Hepatocyte (in vitro differentiated cells): ENCODE data around the gene BICD1. TPM values are rescaled to one million over a fixed set of nuclear protein-coding genes. Genes with fewer than 3 reads are reported as not detected.

Source experiments
- DNase-seq: peaks from one replicate; pipeline ENCODE4 v3.0.0-alpha.2; 2016; ENCODE audit warnings: low spot score
- H2AFZ ChIP-seq: fragments of 200-600 bp; sonication (generic); 2 replicates; pipeline ENCODE4 v1.6.0; 2016; ENCODE audit warnings: antibody characterized with exemption, mild to moderate bottlenecking
- H3K27ac ChIP-seq: fragments of 200-600 bp; sonication (generic); 2 replicates; pipeline ENCODE4 v1.5.1; 2016; ENCODE audit warnings: mild to moderate bottlenecking
- H3K27me3 ChIP-seq: fragments of 200-600 bp; sonication (generic); 2 replicates; pipeline ENCODE4 v1.6.1; 2016
- H3K36me3 ChIP-seq: fragments of 200-600 bp; sonication (generic); replicated peaks from 2 replicates; pipeline ENCODE4 v1.5.1; 2016; ENCODE audit warnings: low read depth; ENCODE audit not compliant: insufficient read depth
- H3K4me1 ChIP-seq: fragments of 200-600 bp; sonication (generic); 2 replicates; pipeline ENCODE4 v1.5.1; 2016; ENCODE audit warnings: mild to moderate bottlenecking, moderate library complexity; ENCODE audit not compliant: insufficient read depth
- H3K4me2 ChIP-seq: fragments of 200-600 bp; sonication (generic); 2 replicates; pipeline ENCODE4 v1.6.0; 2016
- H3K4me3 ChIP-seq: fragments of 200-600 bp; sonication (generic); 2 replicates; pipeline ENCODE4 v1.5.1; 2016; ENCODE audit warnings: mild to moderate bottlenecking
- H3K79me2 ChIP-seq: fragments of 200-600 bp; sonication (generic); 2 replicates; pipeline ENCODE4 v1.6.0; 2017; ENCODE audit warnings: mild to moderate bottlenecking
- H3K9me2 ChIP-seq: fragments of 200-600 bp; sonication (generic); replicated peaks from 2 replicates; pipeline ENCODE4 v1.6.0; 2017; ENCODE audit warnings: mild to moderate bottlenecking; ENCODE audit not compliant: insufficient read depth
- H3K9me3 ChIP-seq: fragments of 200-600 bp; sonication (generic); 2 replicates; pipeline ENCODE4 v1.5.1; 2016; ENCODE audit warnings: low read depth, mild to moderate bottlenecking
- H4K20me1 ChIP-seq: fragments of 200-600 bp; sonication (generic); 2 replicates; pipeline ENCODE4 v1.6.0; 2016; ENCODE audit warnings: mild to moderate bottlenecking; ENCODE audit not compliant: insufficient read depth, poor library complexity, severe bottlenecking
- EZH2 ChIP-seq: fragments of 200-600 bp; sonication (generic); IDR thresholded peaks from 2 replicates; pipeline ENCODE4 v1.6.1; 2016; ENCODE audit warnings: antibody characterized with exemption, mild to moderate bottlenecking, borderline replicate concordance
- EZH2phosphoT487 ChIP-seq: fragments of 200-600 bp; sonication (generic); IDR thresholded peaks from one replicate; pipeline ENCODE4 v1.6.1; 2018; ENCODE audit warnings: antibody characterized with exemption, mild to moderate bottlenecking, low read depth, moderate library complexity; ENCODE audit not compliant: unreplicated experiment, severe bottlenecking
- WGBS: methylation state at CpG from one replicate; pipeline ENCODE4 v1.1.6; 2016; ENCODE audit warnings: low lambda C conversion rate; ENCODE audit errors: missing lambda C conversion rate; 5-methylcytosine and 5-hydroxymethylcytosine counted together
- polyA plus RNA-seq: library from polyadenylated mRNA; unstranded; fragments of >200 nt; fragmentation: Nextera tagmentation; extraction: Ambion mirVana; gene quantifications from 2 replicates; pipeline ENCODE4 v1.2.1, GENCODE V29; 2016
- total RNA-seq: library from RNA; depleted of rRNA; stranded (reverse); fragments of >200 nt; gene quantifications from 2 replicates; pipeline ENCODE4 v1.2.3, GENCODE V29; 2014
- TF ChIP-seq, protein P1 (sequence below): fragments of 200-600 bp; sonication (generic); IDR thresholded peaks from 2 replicates; pipeline ENCODE4 v1.5.1; 2016; ENCODE audit warnings: antibody characterized with exemption, mild to moderate bottlenecking; ENCODE audit not compliant: poor library complexity

The BICD1 gene
- total and polyA plus RNA-seq, 2 experiments from 2014 or later = 19.7 to 23.6 TPM

DNA sequence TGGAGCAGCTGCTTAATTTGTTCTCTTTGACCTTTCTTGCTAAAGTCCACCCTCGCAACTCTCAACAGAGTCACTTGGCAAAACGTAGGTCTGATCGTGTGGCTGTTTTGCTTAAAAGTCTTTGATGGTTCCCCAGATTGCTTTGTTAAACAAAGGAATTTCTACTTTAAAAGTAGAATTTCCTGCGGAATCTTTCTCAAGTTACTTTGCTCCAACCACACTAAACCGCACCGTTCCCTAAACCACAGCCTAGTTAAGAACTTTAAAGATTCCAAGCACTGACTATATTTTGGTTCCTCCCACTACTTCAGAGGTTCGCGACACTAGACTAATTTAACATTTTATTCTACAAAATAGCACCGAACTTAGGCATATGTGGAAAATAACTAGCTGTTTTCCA lies 177.9 kb downstream of the BICD1 start:
- TF ChIP-seq EZH2phosphoT487 = no peak
- Histone ChIP-seq H3K36me3 (no peaks in the 10 kb centered on the region), H2AFZ (peak overlapping the region; percentile 9), H3K9me3 (no peaks in the 10 kb centered on the region), H3K4me2 (peak overlapping the region; percentile 25), H3K4me1 (peaks cover 7% of the 10 kb centered on the region), H3K27ac (peak overlapping the region; percentile 47), H3K27me3 (no peaks in the 10 kb centered on the region), H3K4me3 (no peak overlapping the region), H4K20me1 (no peaks in the 10 kb centered on the region), H3K9me2 (no peaks in the 10 kb centered on the region), H3K79me2 (peaks cover 14% of the 10 kb centered on the region)
- WGBS = 51% methylated on average over 9 of the region's 9 CpGs
- DNase-seq = no peak

GRCh38 chr12:32285021-32285420 lies 178.4 kb downstream of the BICD1 start:
- H4K20me1 ChIP-seq = no peaks in the 10 kb centered on the region
- no peaks in the 10 kb centered on the region for H3K9me3 ChIP-seq
- no peak for DNase-seq
- 28% methylated on average over 2 of the region's 2 CpGs for WGBS
- H3K4me1 ChIP-seq = peaks cover 7% of the 10 kb centered on the region
- H3K27me3 ChIP-seq = no peaks in the 10 kb centered on the region
- no peak overlapping the region for H3K4me3 ChIP-seq
- TF ChIP-seq EZH2phosphoT487 (no peak), EZH2 (no peak)
- TF ChIP-seq, protein P1, sequence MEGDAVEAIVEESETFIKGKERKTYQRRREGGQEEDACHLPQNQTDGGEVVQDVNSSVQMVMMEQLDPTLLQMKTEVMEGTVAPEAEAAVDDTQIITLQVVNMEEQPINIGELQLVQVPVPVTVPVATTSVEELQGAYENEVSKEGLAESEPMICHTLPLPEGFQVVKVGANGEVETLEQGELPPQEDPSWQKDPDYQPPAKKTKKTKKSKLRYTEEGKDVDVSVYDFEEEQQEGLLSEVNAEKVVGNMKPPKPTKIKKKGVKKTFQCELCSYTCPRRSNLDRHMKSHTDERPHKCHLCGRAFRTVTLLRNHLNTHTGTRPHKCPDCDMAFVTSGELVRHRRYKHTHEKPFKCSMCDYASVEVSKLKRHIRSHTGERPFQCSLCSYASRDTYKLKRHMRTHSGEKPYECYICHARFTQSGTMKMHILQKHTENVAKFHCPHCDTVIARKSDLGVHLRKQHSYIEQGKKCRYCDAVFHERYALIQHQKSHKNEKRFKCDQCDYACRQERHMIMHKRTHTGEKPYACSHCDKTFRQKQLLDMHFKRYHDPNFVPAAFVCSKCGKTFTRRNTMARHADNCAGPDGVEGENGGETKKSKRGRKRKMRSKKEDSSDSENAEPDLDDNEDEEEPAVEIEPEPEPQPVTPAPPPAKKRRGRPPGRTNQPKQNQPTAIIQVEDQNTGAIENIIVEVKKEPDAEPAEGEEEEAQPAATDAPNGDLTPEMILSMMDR = no peak
- H3K4me2 ChIP-seq = peak overlapping the region; percentile 25
- H3K79me2 ChIP-seq = peaks cover 14% of the 10 kb centered on the region
- H3K9me2 ChIP-seq = no peaks in the 10 kb centered on the region
- no peaks in the 10 kb centered on the region for H3K36me3 ChIP-seq
- peak overlapping the region; percentile 9 for H2AFZ ChIP-seq
- peak overlapping the region; percentile 47 for H3K27ac ChIP-seq

- Histone ChIP-seq H3K9me2 (no peaks in the 10 kb centered on the region), H3K4me3 (no peak overlapping the region), H3K4me2 (no peak overlapping the region), H2AFZ (no peak overlapping the region), H3K9me3 (no peaks in the 10 kb centered on the region), H3K27me3 (no peaks in the 10 kb centered on the region), H3K27ac (no peak overlapping the region), H3K4me1 (peaks cover 7% of the 10 kb centered on the region), H3K36me3 (no peaks in the 10 kb centered on the region), H3K79me2 (peaks cover 14% of the 10 kb centered on the region), H4K20me1 (no peaks in the 10 kb centered on the region)
- TF ChIP-seq EZH2phosphoT487 = no peak
- TF ChIP-seq EZH2 = no peak
- TF ChIP-seq, protein P1 = no peak
- 44% methylated on average over 2 of the region's 2 CpGs for WGBS
- no peak for DNase-seq
Measured at GRCh38 chr12:32285489-32285888, 178.8 kb downstream of the BICD1 start.

DNA sequence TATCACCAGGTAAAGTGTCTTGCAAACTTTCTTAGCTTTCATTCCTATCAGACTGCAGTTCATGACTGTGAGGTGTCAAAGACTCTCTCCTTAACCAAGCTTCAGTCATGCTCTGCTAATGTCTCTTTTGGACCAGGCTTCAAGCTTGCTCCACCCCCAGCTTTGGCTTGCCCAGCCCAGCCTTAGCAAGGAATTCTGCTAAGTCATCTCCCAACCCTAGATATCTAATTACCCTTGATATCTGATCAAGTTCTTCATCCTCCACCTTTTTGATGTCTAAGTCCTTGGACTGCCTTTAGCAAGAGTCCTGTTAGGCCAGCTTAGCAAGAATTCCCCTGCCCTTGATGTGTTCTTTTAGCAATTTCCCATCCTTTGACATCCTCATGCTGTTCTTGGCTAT lies 183.8 kb downstream of the BICD1 start:
- Histone ChIP-seq H3K27me3 (no peaks in the 10 kb centered on the region), H3K4me1 (peaks cover 7% of the 10 kb centered on the region), H3K4me3 (no peak overlapping the region), H3K4me2 (no peak overlapping the region), H2AFZ (no peak overlapping the region), H3K9me3 (no peaks in the 10 kb centered on the region), H3K79me2 (peaks cover 20% of the 10 kb centered on the region), H4K20me1 (no peaks in the 10 kb centered on the region), H3K36me3 (no peaks in the 10 kb centered on the region), H3K9me2 (no peaks in the 10 kb centered on the region), H3K27ac (peak overlapping the region; percentile 33)
- no peak for DNase-seq
- TF ChIP-seq, protein P1 = no peak
- TF ChIP-seq EZH2 = no peak
- no peak for TF ChIP-seq EZH2phosphoT487
